ENCODE measurements around the gene TRPC4.

The TRPC4 gene

DNA sequence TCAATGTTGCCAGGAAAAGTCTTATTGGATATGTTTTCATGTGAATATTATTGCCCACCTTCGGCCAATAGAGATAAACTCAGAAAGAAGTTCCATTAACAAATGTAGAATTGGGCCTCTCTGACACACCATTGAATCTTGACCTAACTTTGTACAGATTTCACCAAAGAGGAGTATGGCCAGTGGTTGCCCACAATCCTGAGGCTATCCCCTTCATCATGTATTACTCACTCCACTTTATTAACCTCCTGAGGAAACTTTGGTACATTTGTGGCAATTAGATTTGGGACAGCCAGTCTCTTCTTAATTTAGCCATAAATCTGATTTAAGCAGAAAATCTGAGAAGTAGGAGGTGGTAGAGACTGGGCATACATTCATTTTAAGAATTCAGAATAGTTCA is 217.7 kb downstream of the TRPC4 start:
- no peak for DNase-seq

DNA sequence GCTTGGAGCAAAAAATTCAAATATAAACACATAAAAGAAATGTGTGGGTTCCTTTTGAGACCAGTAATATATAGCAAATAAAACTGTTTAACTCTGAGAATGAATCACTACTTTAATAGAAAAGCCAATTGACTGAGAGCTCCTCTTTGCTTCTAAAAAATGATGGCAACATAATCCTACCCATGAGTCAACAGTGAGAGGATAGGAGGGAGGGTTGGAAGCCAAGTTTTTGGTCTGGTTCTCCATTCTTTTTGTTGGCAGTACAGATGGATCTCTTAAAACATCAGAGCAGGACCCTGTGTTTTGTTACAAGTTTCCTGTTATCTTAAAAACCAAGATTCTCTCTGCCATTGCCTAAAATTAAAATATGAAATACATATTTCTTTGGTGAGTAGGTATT is 221.0 kb downstream of the TRPC4 start:
- no peak for DNase-seq

DNA sequence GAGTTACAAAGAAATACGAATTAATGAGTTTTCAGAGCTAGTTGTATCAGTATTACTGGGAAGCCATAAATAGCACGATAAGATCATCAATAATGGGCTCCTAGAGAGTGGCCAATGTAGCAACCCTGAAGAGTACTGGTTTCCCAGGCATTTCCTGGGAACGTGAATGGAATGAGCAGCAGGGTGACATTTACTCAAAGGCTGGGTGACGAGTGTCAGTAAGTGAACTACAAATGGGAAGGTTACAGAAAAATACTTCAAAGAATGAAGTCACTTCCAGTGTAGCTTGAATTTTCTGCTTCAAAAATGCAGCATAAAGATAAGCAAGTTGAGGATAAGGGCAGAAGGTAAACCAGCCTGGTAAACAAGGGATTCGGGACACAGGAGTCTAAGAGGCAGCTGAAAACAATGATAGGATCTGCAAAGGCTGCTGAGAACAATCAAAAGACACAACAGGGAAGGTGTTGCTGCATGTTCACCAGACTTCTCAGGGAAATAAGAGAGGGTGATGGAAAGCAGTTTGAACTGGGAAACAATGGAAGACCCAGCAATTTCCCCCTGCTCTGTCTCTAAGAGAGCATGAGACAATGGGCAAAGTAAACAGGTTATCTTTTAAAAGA is 222.4 kb downstream of the TRPC4 start:
- no peak for DNase-seq

DNA sequence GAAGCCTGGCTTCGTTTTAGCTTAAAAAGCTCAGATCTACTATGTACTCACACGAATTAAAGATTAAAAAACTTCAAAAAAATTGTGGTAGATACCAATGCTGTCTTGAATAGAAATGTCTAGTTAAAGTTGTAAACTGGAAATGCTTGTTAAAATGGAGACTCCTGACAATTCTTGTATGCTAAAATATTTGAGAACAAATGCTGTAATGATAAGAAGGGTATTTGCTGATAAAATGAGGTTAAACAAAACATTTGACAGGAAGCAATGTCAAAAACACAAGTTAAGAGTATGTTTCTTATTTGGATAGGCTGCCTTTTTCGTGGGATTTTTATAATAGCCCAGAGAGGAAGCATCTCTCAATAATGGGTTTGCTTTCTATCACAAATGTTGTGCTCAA is 223.0 kb downstream of the TRPC4 start:
- DNase-seq: no peak

DNA sequence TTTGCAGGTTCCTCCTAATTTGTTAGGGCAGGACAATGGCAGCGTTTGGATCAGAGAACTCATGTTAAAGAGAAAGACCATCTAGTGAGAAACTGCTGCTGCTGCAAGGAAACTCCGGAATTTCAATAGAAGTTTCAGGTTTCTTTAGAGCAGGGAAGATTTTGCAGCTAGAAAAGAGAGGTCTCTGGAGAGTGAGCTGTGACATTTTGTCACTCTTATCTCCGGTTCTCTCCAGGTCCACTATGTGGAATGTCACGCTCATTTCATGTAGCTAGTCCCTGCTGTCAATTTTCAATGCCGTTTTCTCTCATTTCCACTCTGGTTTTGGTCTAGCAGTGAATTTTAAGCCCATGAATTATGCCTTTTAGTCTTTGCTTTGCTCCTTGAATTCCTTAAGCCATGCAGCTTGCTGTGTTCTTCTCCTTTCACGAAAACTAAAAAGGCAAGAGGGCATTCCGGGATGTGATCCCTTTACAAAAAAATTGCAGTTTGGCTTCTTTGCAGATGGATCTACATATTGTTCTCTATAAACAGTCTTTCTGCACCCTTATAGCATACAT is 224.3 kb downstream of the TRPC4 start:
- no peak for DNase-seq

DNA sequence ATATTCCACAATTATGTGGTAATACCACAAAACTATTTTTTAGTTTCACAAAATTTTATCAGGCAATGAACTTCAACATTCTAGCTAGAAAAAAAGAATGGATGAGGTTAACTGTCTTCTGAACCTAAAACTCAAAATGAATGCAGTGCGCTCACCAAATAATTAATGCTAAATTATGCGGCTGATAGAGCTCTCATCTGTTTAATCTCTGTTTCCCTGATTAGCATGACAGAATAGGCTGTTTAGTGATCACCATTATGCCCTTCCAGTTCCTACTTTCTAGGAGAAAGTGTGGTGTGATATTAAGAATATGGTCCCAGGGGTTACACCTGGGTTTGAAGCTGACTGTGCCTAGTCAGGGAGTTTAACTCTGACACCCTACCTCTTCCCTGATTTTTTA is 228.2 kb downstream of the TRPC4 start:
- no peak for DNase-seq

DNA sequence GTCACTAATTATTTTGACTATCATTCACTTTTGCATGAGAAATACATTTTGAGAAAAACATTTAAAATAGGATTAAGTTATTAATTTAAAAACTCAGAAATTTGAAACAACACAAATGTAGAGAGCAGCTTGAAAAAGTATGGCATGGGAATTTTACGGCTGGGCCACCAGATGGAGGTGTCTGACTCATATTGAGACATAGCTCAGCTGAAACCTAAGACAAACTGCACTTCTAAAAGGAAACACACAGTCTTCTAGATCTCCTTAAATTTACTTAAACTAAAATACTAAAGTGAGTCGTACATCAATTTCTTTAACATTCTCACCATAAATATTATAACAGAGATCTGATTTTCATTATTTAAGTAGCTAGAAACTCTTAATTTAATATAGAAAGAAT is 229.1 kb downstream of the TRPC4 start:
- DNase-seq: no peak

DNA sequence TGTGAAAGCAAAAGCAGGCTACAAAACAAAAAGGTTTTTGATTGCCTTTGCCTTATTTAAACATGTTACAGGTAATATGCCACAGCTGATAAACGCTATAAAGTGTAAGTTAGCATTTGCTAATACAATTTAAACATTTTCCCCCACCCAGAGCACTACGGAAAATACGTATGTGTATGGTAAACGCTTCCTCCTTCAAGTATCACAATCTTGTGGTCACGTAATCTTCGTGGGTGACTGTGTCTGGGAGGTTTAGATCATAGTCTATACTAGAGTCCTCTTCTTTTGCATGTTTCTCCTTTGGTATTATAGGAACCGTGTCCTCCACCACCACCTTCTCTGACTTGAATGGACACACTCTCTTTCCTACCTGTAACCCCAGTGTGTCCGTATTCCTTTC is 232.9 kb downstream of the TRPC4 start:
- DNase-seq: no peak

DNA sequence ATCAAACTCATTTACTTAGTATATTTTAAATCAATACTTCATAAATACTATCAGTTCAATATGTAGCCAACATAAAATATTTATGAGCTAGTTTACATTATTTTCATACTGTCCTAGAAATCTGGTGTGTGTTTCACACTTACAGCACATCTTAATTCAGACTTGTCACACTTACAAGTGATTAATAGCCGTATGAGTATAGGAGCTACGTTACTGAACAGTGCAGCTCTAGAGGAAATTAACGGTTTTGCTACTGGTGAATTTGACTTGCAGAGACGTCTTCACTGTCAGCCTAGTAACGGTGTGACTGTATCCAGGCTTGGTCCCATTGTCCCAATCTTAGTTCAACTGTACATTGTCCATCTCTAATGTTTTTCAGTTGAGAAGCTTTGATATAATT is 237.3 kb downstream of the TRPC4 start:
- no peak for DNase-seq

DNA sequence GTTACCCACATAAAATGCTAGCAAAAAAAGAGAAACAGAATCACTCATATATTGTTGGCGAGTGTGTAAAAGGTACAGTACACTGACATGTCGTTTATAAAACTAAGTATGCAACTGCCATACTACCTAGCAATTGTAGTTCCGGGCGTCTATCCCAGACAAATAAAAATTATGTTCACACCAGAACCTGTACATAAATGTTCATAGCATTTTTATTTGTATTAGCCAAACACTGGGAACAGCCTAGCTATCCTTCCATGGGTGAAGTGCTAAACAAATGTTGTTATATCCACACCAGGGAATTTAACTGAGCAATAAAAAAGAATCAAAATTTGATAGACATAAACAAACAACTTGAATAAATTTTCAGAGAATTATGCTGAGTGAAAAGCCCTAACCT is 242.1 kb downstream of the TRPC4 start:
- DNase-seq: no peak

DNA sequence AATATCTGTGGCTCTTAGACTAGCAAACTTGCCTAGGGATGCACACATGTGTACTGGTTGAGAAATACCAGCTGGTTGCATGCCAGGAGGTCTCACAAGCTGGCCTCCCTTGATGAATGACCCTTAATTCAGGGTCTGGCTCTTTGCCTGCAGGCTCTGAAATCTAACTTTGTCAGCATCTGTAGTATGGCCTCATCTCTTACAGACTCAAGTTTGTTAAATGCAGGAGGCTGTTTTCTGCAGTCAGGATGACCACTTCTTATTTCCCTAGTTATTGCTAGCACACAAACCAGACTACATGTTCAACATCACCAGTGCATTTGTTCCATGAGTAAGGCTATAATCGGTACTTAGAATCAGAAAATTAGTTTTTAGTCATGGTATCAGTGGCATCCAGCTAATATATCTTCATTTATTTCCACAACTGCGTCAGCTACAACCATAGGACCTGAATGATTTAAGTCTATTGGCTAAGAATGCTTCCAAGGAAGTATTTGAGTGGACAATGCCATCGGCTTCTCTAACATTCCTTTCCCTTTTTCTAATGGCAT is 247.7 kb downstream of the TRPC4 start:
- DNase-seq: no peak

DNA sequence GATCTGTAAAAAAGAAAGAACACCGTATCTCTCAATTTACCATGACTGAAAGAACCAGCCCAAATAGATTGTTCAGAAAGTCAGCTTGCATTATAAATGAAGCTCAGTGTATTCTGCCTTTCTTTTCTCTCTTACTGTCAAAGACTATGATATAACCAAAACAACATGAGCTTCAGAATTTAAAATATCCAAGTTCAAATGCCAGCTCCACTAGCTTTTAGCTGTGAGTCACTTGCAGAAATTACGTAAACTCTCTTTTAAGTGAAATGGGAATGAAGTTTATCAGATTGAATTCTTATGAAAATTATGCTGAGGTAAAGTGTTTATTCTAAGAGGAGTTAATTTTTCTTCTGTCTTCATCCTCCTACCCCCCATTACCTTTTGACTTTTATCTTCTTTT is 251.0 kb downstream of the TRPC4 start:
- DNase-seq: no peak

DNA sequence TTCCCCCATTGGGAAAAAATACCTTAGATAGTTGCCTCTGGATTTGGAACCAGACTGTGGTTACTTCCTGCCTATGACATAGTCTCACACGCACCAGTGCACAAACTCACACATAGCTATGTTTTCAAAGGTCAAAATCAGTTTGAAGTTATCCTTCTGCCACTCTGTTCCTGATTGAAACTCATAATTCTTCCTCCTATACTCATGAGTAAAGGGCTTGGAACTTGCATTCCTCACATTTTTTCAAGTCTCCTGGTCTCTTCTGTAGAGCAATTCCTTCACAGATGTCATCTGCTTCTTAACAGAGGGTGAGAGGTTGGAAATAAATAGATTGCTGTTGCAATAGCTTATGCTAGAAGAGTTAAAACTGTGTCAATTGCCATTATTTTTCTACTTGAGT is 252.4 kb downstream of the TRPC4 start:
- no peak for DNase-seq

DNA sequence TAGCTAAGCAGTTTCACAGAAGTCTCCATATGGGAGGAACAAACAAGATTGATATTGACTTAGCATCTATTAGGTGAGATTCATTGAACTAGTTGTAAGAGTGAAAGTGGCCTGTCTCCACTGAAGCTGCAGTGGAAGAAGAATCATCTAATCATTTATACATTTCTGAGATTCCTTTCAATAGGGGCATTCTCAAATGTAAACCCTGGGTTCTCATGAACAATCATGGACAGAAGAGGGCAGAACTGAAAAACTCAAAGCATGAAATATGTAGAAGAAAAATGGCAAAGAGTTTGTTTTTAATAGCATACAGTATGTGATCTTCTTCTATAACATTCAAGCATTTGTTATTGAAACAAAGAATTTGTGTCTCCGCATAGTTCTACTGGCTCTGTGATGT is 253.4 kb downstream of the TRPC4 start:
- DNase-seq: no peak

DNA sequence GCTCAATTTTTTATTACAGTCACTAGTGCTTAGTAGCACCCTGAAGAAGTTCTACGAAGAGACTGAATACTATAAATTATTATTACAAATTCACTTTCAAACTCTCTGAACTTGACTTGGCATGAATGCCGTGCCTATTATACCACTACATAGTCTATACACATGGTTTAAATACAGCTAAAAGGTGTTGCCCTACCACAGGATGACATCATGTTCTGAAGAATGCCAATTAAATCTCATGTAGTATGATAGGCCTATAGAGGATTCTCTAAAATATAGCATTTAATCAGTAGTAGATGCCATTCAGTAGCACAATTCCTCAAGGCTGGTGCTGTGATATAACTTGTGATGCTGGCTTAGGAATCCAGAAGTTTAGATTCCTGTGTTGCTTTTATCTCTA is 254.3 kb downstream of the TRPC4 start:
- no peak for DNase-seq

DNA sequence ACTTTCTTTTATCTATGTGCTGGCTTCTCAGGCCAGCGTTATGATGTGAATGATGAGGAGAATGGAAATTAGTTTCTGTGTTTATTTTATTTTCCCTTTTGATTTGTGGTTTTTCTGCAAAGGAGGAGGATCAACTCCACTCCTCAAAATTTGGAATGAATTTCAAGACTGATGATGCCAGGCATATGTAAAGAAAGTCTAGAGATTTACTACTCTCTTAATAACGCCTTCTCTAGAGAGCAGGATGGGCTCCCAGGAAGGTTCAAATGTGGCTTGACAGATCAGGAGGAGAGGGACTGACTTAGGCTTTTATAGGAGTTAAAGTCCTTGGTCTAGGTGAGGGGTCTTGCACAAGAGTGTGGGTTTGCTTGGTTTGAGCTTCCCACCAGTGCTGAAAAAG is 255.9 kb downstream of the TRPC4 start:
- DNase-seq: no peak

DNA sequence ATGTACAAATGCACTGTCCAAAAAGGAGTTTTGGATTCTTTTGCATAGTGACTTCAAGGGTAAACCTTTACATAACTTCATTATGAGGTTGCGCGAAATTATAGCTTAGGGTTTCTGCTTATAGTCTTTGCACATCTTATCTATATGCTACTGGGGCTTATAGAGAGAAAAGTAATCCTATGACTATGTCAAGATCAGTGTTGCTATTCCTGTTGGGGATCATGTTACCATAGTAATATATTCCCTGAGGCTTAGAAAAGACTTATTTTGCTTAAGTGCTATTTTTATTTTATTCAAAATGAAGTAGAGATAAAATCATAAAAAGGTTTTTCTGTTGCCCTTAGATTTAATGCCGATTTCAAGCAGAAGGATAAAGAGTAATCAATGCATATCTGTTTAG is 256.3 kb downstream of the TRPC4 start:
- no peak for DNase-seq

DNA sequence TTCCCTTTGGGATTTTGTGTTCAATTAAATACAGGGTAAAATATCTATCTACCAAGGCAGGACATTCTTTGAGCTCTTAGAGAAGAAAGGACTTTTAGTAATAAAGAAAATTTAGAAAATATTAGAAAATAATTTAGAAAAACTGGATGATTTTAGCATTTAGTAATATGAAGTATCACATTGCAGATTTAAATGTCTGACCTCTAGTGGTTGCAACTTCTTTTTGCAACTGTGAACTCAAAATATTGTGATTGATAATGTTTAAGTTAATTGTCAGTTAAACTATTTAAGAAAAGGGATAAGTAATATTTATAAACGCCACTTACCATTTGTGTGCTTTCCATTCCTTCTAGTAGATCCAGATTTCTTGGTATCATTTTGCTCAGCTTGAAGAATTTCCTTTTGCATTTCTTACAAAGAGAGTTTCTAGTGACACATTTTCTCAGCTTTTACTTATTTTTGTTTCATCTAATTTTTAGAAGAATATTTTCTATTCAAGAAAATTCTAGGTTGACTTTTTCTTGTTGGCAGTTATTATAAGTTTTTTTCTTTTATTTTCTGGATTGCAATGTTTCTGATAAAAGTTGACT is 260.7 kb downstream of the TRPC4 start:
- DNase-seq: no peak

DNA sequence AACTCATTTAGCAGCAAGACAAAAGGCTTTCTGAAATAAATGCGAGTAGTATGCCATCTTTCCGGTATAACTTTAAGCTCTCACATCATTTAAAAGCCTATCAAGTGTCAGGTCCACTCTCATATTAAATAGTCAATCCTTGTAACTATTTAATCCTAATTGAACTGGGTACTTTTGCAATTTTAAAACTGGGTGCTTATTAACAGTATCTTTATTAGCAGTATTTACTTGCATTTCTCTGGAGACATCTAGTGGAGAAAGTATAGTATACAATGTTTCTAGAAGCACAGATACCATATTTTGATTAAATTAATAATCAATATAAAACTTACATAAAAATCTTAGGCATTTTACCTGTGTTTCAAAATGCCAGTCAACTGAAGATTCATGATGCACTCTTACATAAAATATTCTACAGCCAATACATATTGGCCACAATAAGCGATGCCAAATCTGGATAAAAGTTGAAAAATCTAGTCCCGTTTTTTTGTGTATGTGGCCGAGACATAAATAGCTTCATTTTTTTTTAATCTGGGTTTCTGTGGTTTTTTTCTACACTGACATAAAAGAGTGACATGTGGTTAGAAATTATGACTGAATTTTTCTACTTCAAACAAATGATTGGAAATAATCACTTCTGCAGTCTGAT is 266.7 kb downstream of the TRPC4 start:
- DNase-seq: no peak

DNA sequence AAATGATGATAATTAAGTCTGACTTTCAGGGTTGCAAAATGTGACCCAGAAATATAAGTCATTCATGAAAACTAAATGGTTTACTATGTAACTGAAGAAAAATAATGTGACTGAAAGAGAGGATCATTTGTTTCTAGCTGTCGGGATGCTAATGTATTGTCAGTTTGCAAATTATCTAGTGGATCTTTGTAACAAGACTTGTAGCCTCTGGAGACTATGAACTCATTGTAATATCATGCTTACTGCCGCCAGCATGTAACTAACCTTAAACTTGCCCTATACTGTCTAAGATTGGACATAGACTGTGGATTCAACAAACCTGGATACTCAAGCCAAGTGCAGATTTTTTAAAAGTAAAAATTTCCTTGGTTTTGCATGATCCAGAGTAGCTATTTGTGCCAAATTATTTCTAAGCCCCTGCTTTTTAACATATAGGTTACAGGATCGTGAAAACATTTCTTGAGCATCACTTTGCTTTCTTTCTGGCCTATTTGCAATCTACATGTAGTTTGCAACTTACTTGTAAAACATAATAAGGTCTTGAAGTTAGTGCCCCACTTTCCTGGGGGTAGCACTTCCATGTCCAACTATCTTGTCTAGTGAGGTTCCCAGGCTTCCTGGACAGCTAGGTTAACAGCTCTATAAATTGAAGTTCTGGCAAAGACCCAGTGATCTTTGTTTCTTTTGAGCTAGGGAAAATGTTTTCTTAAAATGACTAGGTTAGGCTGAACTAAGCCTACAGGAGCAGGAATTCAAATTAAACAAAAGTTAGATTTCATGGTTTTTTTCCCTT is 267.7 kb downstream of the TRPC4 start:
- DNase-seq: no peak

DNA sequence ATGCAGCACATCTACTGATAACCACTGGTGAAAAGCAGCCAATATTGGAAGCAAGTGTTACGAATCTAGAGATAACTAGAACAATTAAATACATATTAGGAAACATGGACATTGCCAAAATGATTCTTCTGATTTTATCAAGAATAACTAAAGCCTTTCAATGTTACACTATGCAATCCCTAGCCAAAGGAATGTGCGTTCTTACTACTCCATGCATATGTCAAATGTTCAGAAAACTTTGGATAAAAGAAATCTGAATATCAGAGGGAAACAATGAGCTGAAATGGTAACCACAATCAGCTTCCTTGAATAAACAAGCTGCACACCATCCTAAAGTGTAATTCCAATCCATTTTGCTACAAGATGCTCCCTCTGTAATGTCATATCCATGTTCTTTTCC is 270.1 kb downstream of the TRPC4 start:
- no peak for DNase-seq

DNA sequence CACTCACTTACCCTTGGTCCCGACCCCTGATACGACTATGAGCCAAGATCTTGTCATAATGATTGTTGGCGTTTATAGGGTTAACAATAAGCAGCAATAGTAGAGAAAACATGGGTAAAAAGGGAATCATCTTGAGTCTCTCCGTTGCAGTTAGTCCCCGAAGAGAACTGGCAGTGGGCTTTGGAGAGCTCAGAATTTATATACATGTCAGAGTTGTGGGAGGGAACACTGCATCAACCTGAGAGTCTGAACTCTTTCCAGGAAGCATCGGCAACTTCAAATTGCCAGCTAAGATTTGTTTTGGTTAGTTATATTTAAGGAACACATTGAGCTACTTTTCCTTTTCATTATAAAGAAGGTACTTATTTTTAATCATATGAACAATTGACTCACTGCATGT is 271.0 kb downstream of the TRPC4 start, which contains the start of gene POSTN:
TSS of gene POSTN (minus strand) at position 172 of the 400 bp plus-strand sequence. CDS start at position 130, 42 bp downstream.
- DNase-seq: no peak

DNA sequence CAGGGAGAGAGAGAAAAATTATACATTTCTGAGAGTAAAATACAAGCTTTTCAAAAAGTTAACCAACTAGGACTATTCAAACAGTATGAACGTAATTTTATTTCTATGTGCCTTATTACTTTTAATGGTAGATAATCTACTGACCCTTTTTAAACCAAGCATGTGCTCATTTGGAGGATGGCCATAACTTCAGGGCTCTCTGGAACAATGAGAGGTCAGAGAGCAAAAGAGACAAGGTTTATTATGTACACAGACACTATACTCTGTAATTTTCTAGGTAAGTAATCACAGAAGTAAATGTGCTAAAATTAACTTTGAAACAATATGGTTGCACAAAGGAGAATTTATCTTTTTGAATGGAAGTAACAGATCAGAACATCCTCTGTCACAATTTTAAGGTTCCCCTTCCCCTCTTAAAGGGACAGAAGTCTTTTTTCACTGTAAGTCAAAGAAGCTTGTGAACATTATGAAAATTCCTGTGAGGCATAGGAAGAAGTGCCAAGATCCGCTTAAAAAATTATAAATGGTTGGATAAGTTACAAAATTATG is 272.0 kb downstream of the TRPC4 start:
- no peak for DNase-seq
